Stimulated activated CD4-positive, alpha-beta T cell treated with anti-CD3 and anti-CD28 coated beads, Interleukin-15, amount 100 ng/mL, for 48 hours (primary cell): Measurements from ENCODE around the gene DHRSX.
"Not testable (repeated sequence)": the region's sequence is repeated elsewhere in the genome, so short reads cannot be mapped to it uniquely, and the experiment has no call there.

Experiments
- DNase-seq, 2 donors: peaks; one replicate each; pipeline ENCODE4 v3.0.0-alpha.2; 2020; ENCODE audit warnings: low read depth in 2 of 2

DHRSX gene

GRCh38 chrX:2497961-2498780 is 2.6 kb downstream of the DHRSX start:
- DNase-seq: no peak

DNA sequence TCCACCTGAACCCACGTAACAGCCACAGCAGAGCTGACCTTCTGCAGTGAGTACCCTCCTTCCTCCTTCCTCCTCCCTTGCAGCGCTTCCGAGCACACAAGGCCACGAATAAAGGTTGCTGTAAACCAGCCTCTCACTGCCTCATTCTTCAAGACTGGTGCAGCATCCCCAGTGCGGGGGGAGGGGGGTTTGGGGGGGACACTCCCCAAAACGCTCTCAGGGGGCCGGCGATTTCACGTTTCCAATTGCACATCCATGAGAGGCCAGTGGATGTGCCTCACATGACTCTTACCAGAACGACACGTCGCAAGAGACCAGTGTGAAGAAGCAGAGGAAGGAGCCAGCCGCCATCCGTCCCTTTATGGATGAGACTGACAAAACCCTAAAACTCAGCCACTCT is 5.2 kb downstream of the DHRSX start:
- DNase-seq: no peak

DNA sequence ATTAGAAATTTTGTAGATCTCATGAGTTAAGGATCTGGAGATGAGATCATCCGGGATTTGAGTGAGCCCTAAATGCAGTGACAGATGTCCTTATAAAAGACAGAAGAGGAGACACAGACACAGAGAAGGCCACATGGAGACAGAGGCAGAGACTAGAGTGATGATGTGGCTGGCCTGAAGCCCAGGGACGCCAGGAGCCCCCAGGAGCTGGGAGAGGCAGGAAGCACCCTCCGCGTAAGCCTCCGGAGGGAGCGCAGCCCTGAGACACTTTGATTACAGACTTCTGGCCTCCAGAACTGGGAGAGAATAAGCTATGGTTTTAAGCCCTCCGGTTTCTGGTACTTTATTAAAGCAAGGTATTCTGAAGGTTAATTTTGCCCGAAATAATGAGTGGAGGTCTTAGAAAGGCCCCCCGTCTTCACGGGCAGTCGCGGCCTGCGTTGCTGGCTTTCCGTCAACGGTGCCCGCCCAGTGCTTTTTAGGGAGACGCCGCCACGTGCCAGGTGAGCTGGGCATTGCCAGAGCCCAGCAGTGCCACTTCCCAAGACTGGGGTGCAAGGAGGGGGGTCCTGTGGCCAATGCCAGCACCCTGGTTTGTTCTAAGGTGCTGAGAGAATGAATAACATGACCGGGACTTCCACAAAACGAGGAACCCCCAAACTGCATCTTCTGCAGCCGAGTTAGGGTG is 8.1 kb downstream of the DHRSX start:
- no peak for DNase-seq

DNA sequence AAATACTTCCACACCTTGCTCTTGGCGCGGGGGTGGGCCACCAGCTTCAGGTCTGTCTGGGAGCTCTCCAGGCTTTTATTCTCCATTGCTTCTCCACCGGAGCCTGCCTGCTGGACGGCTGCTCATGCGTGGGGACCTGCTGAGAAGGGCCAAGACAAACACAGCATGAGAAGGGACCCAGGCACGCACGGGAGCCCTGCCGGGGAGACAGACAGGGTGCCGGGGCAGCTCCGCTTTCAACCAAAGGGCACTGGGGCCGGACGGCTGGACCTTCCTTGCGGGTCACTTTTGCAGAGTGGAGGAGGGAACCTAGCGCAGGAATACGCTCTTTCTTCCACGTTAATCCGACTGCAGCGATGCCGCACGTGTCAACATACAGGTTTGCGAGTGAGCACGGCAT is 10.1 kb downstream of the DHRSX start:
- no peak for DNase-seq

- DNase-seq: no peak
These were observed 11.0 kb downstream of the DHRSX start for GRCh38 chrX:2489446-2490445.

GRCh38 chrX:2488621-2489285 is 12.0 kb downstream of the DHRSX start:
- DNase-seq: no peak

- no peak for DNase-seq
These were observed 13.4 kb downstream of the DHRSX start for GRCh38 chrX:2487366-2487765.

GRCh38 chrX:2486476-2487133 is 14.2 kb downstream of the DHRSX start:
- no peak for DNase-seq

DNA sequence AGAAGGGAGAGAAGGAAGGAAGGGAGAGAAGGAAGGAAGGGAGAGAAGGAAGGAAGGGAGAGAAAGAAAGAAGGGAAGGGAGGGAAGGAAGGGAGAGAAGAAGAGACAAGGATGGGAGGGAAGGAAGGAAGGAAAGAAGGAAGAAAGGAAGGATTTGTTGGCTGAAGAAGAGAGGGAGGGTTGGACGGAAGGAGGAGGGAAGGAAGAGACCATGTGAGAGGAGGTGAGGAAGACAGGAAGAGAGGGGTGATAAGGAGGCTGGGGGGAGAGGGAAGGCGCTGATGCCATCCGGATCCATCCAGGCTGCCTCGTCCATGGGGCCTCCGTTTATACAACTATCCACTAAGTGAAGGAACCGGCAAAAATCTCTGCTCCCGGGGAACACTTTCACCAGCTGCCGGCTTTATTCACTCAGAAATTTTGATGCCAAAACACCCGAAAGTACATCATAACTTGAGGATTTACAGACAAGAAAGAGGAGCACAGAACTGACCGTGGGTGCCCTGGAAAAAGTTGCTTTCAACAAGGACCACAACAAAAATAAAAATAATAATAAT is 14.9 kb downstream of the DHRSX start:
- no peak for DNase-seq

GRCh38 chrX:2484721-2485648 is 15.8 kb downstream of the DHRSX start:
- no peak for DNase-seq

DNA sequence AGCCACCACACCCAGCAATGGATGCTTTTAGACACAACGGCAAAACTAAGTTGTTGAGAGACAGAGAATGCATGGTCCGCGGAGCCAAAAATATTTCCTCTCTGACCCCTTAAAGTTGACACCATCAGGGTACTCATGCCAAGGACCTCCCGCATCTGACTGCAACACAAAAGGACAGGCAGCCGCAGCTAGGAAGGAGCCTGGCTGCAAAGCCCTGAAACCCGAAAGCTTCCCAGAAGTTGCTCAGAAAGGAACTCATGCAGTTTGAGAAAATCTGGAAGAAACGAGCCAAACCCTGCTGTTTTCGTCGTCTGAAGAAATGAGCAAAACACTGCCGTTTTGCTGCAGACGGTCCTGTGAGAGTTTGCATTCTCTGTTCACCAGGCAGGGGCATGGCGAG is 16.5 kb downstream of the DHRSX start:
- no peak for DNase-seq

DNA sequence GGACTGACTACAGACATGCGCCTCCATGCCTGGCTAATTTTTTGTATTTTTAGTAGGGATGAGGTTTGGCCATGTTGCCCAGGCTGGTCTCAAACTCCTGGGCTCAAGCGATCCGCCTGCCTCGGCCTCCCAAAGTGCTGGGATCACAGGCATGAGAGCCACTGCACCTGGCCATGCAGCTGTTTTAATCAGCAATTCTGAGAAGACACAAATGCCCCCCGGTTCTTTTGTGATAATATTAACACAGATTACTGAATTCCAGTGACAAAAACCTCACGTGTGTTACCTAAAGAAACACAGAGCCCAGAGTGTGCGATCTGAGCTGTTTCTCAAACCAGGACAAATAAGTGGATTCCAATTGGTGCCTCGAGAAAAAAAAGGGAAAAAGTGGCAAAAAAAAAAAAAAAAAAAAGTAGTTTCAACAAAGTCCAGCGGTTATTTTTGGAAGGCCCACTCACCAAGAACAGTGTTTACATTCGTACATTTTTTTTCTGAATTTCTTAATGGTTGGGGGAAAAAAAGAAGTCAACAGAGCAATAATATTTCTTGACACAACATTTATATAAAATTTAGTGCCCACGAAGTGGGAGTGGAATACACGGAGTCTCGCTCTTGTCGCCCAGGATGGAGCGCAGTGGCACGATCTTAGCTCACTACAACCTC is 17.2 kb downstream of the DHRSX start:
- DNase-seq: no peak

GRCh38 chrX:2481597-2481996 is 19.2 kb downstream of the DHRSX start:
- not testable (repeated sequence) for DNase-seq

DNA sequence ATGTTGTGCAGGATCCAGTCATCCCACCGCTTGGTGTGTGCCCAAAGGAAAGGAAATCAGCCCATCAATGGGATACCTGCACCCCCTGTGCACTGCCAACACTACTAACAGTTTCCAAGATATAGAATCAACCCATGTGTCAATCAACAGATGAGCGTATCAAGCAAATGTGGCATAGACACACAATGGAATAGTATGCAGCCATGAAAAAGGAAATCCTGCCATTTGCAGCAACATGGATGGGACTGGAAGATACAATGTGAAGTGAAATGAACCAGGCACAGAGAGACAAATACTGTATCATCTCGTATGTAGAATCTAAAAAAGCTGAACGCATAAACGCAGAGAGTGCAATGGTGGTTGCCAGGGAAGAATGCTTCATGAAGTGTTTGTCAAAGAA is 20.8 kb downstream of the DHRSX start:
- DNase-seq: not testable (repeated sequence)

- no peak for DNase-seq
These were observed 21.4 kb downstream of the DHRSX start for GRCh38 chrX:2479420-2479780.

- no peak for DNase-seq
These were observed 22.0 kb downstream of the DHRSX start for GRCh38 chrX:2478546-2479419.

- DNase-seq: not testable (repeated sequence)
These were observed 23.5 kb downstream of the DHRSX start for GRCh38 chrX:2477313-2477712.
